K562 (cell line): Measurements from ENCODE around the gene LGALS9C. TPM values are rescaled to one million over a fixed set of nuclear protein-coding genes. Genes with fewer than 3 reads are reported as not detected.
"Not testable (repeated sequence)": the region's sequence is repeated elsewhere in the genome, so short reads cannot be mapped to it uniquely, and the experiment has no call there.

Experiments used
- ATAC-seq: fragments of 200-7000 bp; cut with Tn5 transposase; 3 replicates; pipeline ENCODE4 v1.9.1; 2020; ENCODE audit warnings: moderate library complexity
- BruUV-seq: library from RNA; stranded (reverse); fragments of 400-500 nt; replicated peaks from 2 replicates; lab custom pipeline; 2021; lab: Mats Ljungman, UMichigan
- CTCF ChIA-PET: fragments of 300-600 bp; formaldehyde crosslinking; extraction: SDS; loops from one replicate; lab custom pipeline; 2021; ENCODE audit warnings: low intra/inter-chr PET ratio; lab: Yijun Ruan, JAX
- POLR2A ChIA-PET: fragments of 300-600, 350-650 bp; sonication (Branson Sonifier 250); formaldehyde crosslinking; extraction: SDS; loops from one replicate; lab custom pipeline; 2021; ENCODE audit warnings: antibody characterized with exemption, inconsistent platforms; lab: Yijun Ruan, JAX
- DNase-seq, 4 experiments: peaks; one replicate each; pipeline versions ENCODE4 v3.0.0 to v3.0.0-alpha.2; 2011 to 2018; ENCODE audit warnings: low spot score in 3 of 4, mixed read lengths in 3 of 4; ENCODE audit errors: extremely low read depth in 1 of 4
- FAIRE-seq: peaks from 2 replicates; lab custom pipeline; 2011; peaks lifted over from hg19 to GRCh38; lab: Jason Lieb, UNC
- H2AFZ ChIP-seq: 2 replicates; pipeline ENCODE4 v1.6.0; 2011; ENCODE audit warnings: low read depth, low read length, control low read depth, inconsistent platforms
- H3K27ac ChIP-seq: fragments of 200-600 bp; 3 replicates; pipeline ENCODE4 v1.8.0; 2011; ENCODE audit warnings: low read depth, mild to moderate bottlenecking, control low read depth, inconsistent platforms, low read length, moderate library complexity, mixed read lengths; ENCODE audit errors: extremely low read depth
- H3K27me3 ChIP-seq, 2 experiments: fragments of 300-600 bp in 1 of 2; 2 replicates in 1 of 2; 3 replicates in 1 of 2; pipeline versions ENCODE4 v1.6.0 to v1.8.0; 2011; ENCODE audit warnings: inconsistent platforms in 2 of 2, low read length in 2 of 2, mild to moderate bottlenecking in 1 of 2, mixed read lengths in 1 of 2, moderate library complexity in 1 of 2; ENCODE audit not compliant: control insufficient read depth in 2 of 2, insufficient read depth in 2 of 2
- H3K36me3 ChIP-seq: fragments of 300-600 bp; 3 replicates; pipeline ENCODE4 v1.8.0; 2011; ENCODE audit warnings: mild to moderate bottlenecking, low read length, inconsistent platforms; ENCODE audit not compliant: control insufficient read depth, insufficient read depth
- H3K4me1 ChIP-seq, 2 experiments: fragments of 200-600 bp in 1 of 2; replicated peaks in 1 of 2; 2 replicates in 1 of 2; 3 replicates in 1 of 2; pipeline versions ENCODE4 v1.5.1 to v1.8.0; 2011; ENCODE audit warnings: inconsistent platforms in 2 of 2, low read length in 2 of 2, mild to moderate bottlenecking in 1 of 2, mixed read lengths in 1 of 2, moderate library complexity in 1 of 2; ENCODE audit not compliant: control insufficient read depth in 2 of 2, insufficient read depth in 2 of 2
- H3K4me2 ChIP-seq: 2 replicates; pipeline ENCODE4 v1.6.1; 2011; ENCODE audit warnings: low read length, control low read depth, inconsistent platforms, mixed read lengths; ENCODE audit not compliant: insufficient read depth
- H3K4me3 ChIP-seq: fragments of 200-600 bp; sonication (generic), shearing (Covaris generic); 2 replicates; pipeline ENCODE4 v1.5.1; 2016; ENCODE audit warnings: control low read depth, inconsistent platforms
- H3K79me2 ChIP-seq: fragments of 200-600 bp; 3 replicates; pipeline ENCODE4 v1.8.0; 2011; ENCODE audit warnings: low read length, inconsistent platforms; ENCODE audit not compliant: control insufficient read depth, insufficient read depth
- H3K9ac ChIP-seq, 2 experiments: 2 replicates each; pipeline versions ENCODE4 v1.6.0 to v1.6.1; 2011; ENCODE audit warnings: low read depth in 2 of 2, low read length in 2 of 2, control low read depth in 1 of 2, inconsistent platforms in 1 of 2, mild to moderate bottlenecking in 1 of 2, mixed read lengths in 1 of 2; ENCODE audit not compliant: insufficient read depth in 1 of 2
- H3K9me1 ChIP-seq: one replicate; pipeline ENCODE4 v1.6.0; 2011; ENCODE audit warnings: inconsistent platforms, mild to moderate bottlenecking, low read length, moderate library complexity; ENCODE audit not compliant: control insufficient read depth, insufficient read depth
- H3K9me3 ChIP-seq: replicated peaks from 2 replicates; pipeline ENCODE4 v1.5.1; 2011; ENCODE audit warnings: low read depth, low read length, inconsistent platforms; ENCODE audit not compliant: control insufficient read depth, insufficient read depth
- H4K20me1 ChIP-seq: replicated peaks from 2 replicates; pipeline ENCODE4 v1.6.1; 2011; ENCODE audit warnings: low read length, inconsistent platforms, mixed read lengths; ENCODE audit not compliant: control insufficient read depth, insufficient read depth
- WGBS: fragments of 100-300 bp; shearing (Covaris generic); methylation state at CpG from one replicate; pipeline ENCODE4 v1.1.6; 2016; ENCODE audit warnings: low coverage, mixed read lengths; ENCODE audit not compliant: insufficient coverage; ENCODE audit errors: missing lambda C conversion rate; 5-methylcytosine and 5-hydroxymethylcytosine counted together
- in situ Hi-C: fragments of 300-500 bp; cut with MboI; formaldehyde crosslinking; loops from 4 replicates; pipeline ENCODE4 v1.15.0; 2018; ENCODE audit warnings: inconsistent platforms, mixed read lengths
- intact Hi-C: fragments of 100-400 bp; cut with micrococcal nuclease; formaldehyde crosslinking; loops from 2 replicates; pipeline ENCODE4 v1.14.2; 2022
- polyA plus RNA-seq, 8 experiments: library from polyadenylated mRNA; depleted of rRNA in 4 of 8; stranded (reverse) in 5 of 8; unstranded in 3 of 8; fragments of >200 nt; fragmentation: Nextera tagmentation in 2 of 8; fragmentation: Illumina TruSeq in 1 of 8; extraction: Ambion mirVana in 2 of 8; extraction: Trizol in 1 of 8; gene quantifications; 2 replicates each; pipeline versions ENCODE4 v1.2.1 to v1.2.3, GENCODE V29; 2011 to 2014; ENCODE audit warnings: inconsistent platforms in 1 of 8, missing spikeins in 1 of 8
- total RNA-seq, 7 experiments: library from RNA; depleted of rRNA in 6 of 7; stranded (reverse); fragments of >200 nt in 6 of 7; fragmentation: Illumina TruSeq in 2 of 7; extraction: Trizol in 2 of 7; gene quantifications; 2 replicates each; pipeline versions ENCODE4 v1.2.1 to v1.2.3, GENCODE V29; 2011 to 2021; ENCODE audit warnings: low replicate concordance in 1 of 7

The LGALS9C gene
- total and polyA plus RNA-seq, 9 of the 15 experiments (the other 6 are each of a cell fraction or from before 2014, with no cell fraction given): not detected

- H3K4me1 ChIP-seq, H4K20me1 ChIP-seq, H3K9ac ChIP-seq, CTCF ChIA-PET, H3K4me2 ChIP-seq, DNase-seq, H3K9me1 ChIP-seq, H2AFZ ChIP-seq, POLR2A ChIA-PET, intact Hi-C loops, H3K27me3 ChIP-seq, H3K9me3 ChIP-seq, H3K4me3 ChIP-seq, H3K27ac ChIP-seq, FAIRE-seq, ATAC-seq, H3K36me3 ChIP-seq, BruUV-seq, H3K79me2 ChIP-seq: not testable (repeated sequence)
- WGBS: no CpG with 5 or more reads among the region's 2 CpGs
- in situ Hi-C loops: loop anchor here (10.0 to 25.0 kb wide), 2 partner anchors 1634 to 1861 kb away; no protein-coding TSS in a partner anchor
Observed at GRCh38 chr17:18448311-18448710, 28.3 kb upstream of the LGALS9C start.

DNA sequence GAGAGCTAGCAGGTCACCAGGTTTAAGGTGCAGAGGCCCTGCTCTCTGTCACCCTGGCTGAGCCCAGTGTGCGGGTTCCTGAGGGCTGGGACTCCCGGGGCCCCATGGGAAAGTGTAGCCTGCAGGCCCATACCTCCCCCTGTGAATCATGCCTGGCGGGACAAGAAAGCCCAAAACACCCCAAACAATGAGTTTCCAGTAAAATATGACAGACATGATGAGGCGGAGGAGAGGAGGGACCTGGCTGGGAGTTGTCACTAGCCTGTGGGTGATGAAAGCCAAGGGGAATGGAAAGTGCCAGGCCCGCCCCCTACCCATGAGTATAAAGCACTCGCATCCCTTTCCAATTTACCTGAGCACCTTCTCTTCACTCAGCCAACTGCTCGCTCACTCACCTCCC is 26.8 kb upstream of the LGALS9C start:
- H3K9ac ChIP-seq, H3K4me1 ChIP-seq, H2AFZ ChIP-seq, CTCF ChIA-PET, H3K27me3 ChIP-seq, H3K9me1 ChIP-seq, FAIRE-seq, H3K27ac ChIP-seq, intact Hi-C loops, H3K4me3 ChIP-seq, H3K4me2 ChIP-seq, H3K9me3 ChIP-seq, BruUV-seq, H3K36me3 ChIP-seq, ATAC-seq, DNase-seq, POLR2A ChIA-PET, H4K20me1 ChIP-seq, H3K79me2 ChIP-seq: not testable (repeated sequence)
- in situ Hi-C loops: loop anchor here (10.0 to 25.0 kb wide), 2 partner anchors 1635 to 1863 kb away; no protein-coding TSS in a partner anchor
- WGBS: no CpG with 5 or more reads among the region's 7 CpGs

- H2AFZ ChIP-seq, FAIRE-seq, H3K36me3 ChIP-seq, in situ Hi-C loops, H3K4me2 ChIP-seq, H3K27me3 ChIP-seq, POLR2A ChIA-PET, H3K27ac ChIP-seq, H3K79me2 ChIP-seq, H4K20me1 ChIP-seq, BruUV-seq, CTCF ChIA-PET, DNase-seq, ATAC-seq, H3K4me3 ChIP-seq, H3K9me3 ChIP-seq, H3K9me1 ChIP-seq, H3K4me1 ChIP-seq, intact Hi-C loops, H3K9ac ChIP-seq: not testable (repeated sequence)
- no CpG with 5 or more reads among the region's 7 CpGs for WGBS
Observed at GRCh38 chr17:18450998-18451397, 25.6 kb upstream of the LGALS9C start.

- intact Hi-C loops, BruUV-seq, H3K9me3 ChIP-seq, CTCF ChIA-PET, H3K4me2 ChIP-seq, DNase-seq, H3K9me1 ChIP-seq, H3K36me3 ChIP-seq, H3K79me2 ChIP-seq, H3K27ac ChIP-seq, POLR2A ChIA-PET, H3K4me1 ChIP-seq, H3K9ac ChIP-seq, H3K27me3 ChIP-seq, H3K4me3 ChIP-seq, H2AFZ ChIP-seq, H4K20me1 ChIP-seq, ATAC-seq, FAIRE-seq, in situ Hi-C loops: not testable (repeated sequence)
- WGBS: no CpG with 5 or more reads among the region's 5 CpGs
Observed at GRCh38 chr17:18451969-18452368, 24.6 kb upstream of the LGALS9C start.
